ENCODE measurements around the gene BRD7. TPM values are rescaled to one million over a fixed set of nuclear protein-coding genes. Genes with fewer than 3 reads are reported as not detected.
A peak's percentile ranks its signal among the peaks of the same experiment; 100 is the strongest.

BRD7 gene
- total and polyA plus RNA-seq, 2 of the 13 experiments (the other 11 are each of a cell fraction or from before 2014, with no cell fraction given) = 82.3 to 149 TPM

- TF ChIP-seq CBX5 (CRISPR knock-in tag; IDR thresholded peaks at IDR 0.05; ENCODE audit: borderline replicate concordance) = no peak
- TF ChIP-seq ZNF768 (CRISPR knock-in tag; IDR thresholded peaks at IDR 0.05) = peak; percentile 54; the same call in 1 of the 2 replicates
- TF ChIP-seq IKZF4 (CRISPR knock-in tag; IDR thresholded peaks at IDR 0.05; ENCODE audit: borderline replicate concordance, low read depth, not compliant biosample characterization) = peak; percentile 49
- no peak for TF ChIP-seq ZNF354B (CRISPR knock-in tag; IDR thresholded peaks at IDR 0.05)
- TF ChIP-seq ZNF143 (CRISPR knock-in tag; IDR thresholded peaks at IDR 0.05) = no peak
- peak; percentile 28; the same call in 1 of the 2 replicates for TF ChIP-seq BCL3 (CRISPR knock-in tag; IDR thresholded peaks at IDR 0.05)
- TF ChIP-seq REPIN1 (CRISPR knock-in tag; IDR thresholded peaks at IDR 0.05; ENCODE audit: borderline replicate concordance, low read depth) = no peak
- TF ChIP-seq HNF4G (IDR thresholded peaks at IDR 0.05; ENCODE audit: borderline replicate concordance, low read depth, low read length) = no peak
- TF ChIP-seq HNF4G (CRISPR knock-in tag; IDR thresholded peaks at IDR 0.05; ENCODE audit: borderline replicate concordance, low read depth) = no peak
These were observed at the start of gene BRD7 (continued) for GRCh38 chr16:50368410-50369132.

- DNase-seq (ENCODE audit: low spot score) (no peak), ATAC-seq (no peak), FAIRE-seq (no peak)
- intact Hi-C loops (cut with micrococcal nuclease; ENCODE audit: unreplicated experiment) (no loop called here), in situ Hi-C loops (cut with HindIII; ENCODE audit: extremely low pct_ligation_motif_present, low pct_unique_long_range_greater_than_20kb) (no loop called here)
- Histone ChIP-seq H3K4me3 (replicated peaks in 1 of 3; ENCODE audit: insufficient read depth in 1 of 3, low read depth in 2 of 3, low read length in 3 of 3) (no peak overlapping the region), H3K4me2 (ENCODE audit: low read depth, low read length) (no peak overlapping the region), H3K4me1 (ENCODE audit: insufficient read depth, low read length) (peaks cover 2% of the 10 kb centered on the region; the same call in 1 of the 2 replicates), H3K79me2 (ENCODE audit: insufficient read depth, low read length) (no peaks in the 10 kb centered on the region), H2AFZ (ENCODE audit: low read length) (no peak overlapping the region), H3K36me3 (replicated peaks in 1 of 2; ENCODE audit: control insufficient read depth in 1 of 2, insufficient read depth in 2 of 2, low read length in 2 of 2) (no peaks in the 10 kb centered on the region), H3K27me3 (ENCODE audit: control insufficient read depth in 1 of 2, insufficient read depth in 2 of 2, low read length in 2 of 2) (no peaks in the 10 kb centered on the region; a peak in 1 of 5 replicates), H4K20me1 (ENCODE audit: insufficient read depth, low read length) (no peaks in the 10 kb centered on the region), H3K9ac (ENCODE audit: insufficient read depth, low read depth, low read length) (no peak overlapping the region), H3K27ac (ENCODE audit: extremely low read length, insufficient read depth, low read length) (no peak overlapping the region), H3K9me3 (ENCODE audit: low read length) (peaks cover 38% of the 10 kb centered on the region)
- TF ChIP-seq POLR2AphosphoS2 (IDR thresholded peaks at IDR 0.05; ENCODE audit: low read depth, low read length) (no peak), SNRNP70 (IDR thresholded peaks at IDR 0.05; ENCODE audit: low read depth, low read length) (no peak), HCFC1 (IDR thresholded peaks at IDR 0.05; ENCODE audit: low read depth, low read length) (no peak), CREB1 (IDR thresholded peaks at IDR 0.05) (peak; percentile 53; the same call in 1 of the 2 replicates), CREB1 (CRISPR knock-in tag; IDR thresholded peaks at IDR 0.05) (no peak), ZNF3 (CRISPR knock-in tag; IDR thresholded peaks at IDR 0.05) (no peak), ZNF10 (CRISPR knock-in tag; IDR thresholded peaks at IDR 0.05; ENCODE audit: borderline replicate concordance, low read depth) (no peak)
- BruUV-seq (replicated peaks) = no TSS peak
- ChIA-PET POLR2A (no interaction called here), CTCF (ENCODE audit: low intra/inter-chr PET ratio, low total read pairs) (no interaction called here)
- 2% methylated on average over 3 of the region's 3 CpGs for WGBS (ENCODE audit: low lambda C conversion rate)
These were observed 47.6 kb upstream of the BRD7 start for GRCh38 chr16:50416388-50416787.

Measured in HepG2 (cell line).